Ishikawa (cell line): ENCODE measurements around the gene TBC1D22A.

Experiments used
- CEBPB ChIP-seq: IDR thresholded peaks from 2 replicates; pipeline ENCODE4 v1.6.1; 2012
- CREB1 ChIP-seq: IDR thresholded peaks from 2 replicates; pipeline ENCODE4 v1.6.1; 2012; ENCODE audit warnings: low read depth
- EP300 ChIP-seq: IDR thresholded peaks from 2 replicates; pipeline ENCODE4 v1.6.1; 2012; ENCODE audit warnings: borderline replicate concordance
- FOXM1 ChIP-seq: IDR thresholded peaks from 2 replicates; pipeline ENCODE4 v1.6.1; 2012; ENCODE audit warnings: low read depth, borderline replicate concordance
- RAD21 ChIP-seq: IDR thresholded peaks from 2 replicates; pipeline ENCODE4 v1.6.1; 2012; ENCODE audit warnings: low read depth
- TEAD4 ChIP-seq: IDR thresholded peaks from 2 replicates; pipeline ENCODE4 v1.6.1; 2012
- TF ChIP-seq, protein P1 (sequence below): IDR thresholded peaks from 2 replicates; pipeline ENCODE4 v1.6.1; 2012

DNA sequence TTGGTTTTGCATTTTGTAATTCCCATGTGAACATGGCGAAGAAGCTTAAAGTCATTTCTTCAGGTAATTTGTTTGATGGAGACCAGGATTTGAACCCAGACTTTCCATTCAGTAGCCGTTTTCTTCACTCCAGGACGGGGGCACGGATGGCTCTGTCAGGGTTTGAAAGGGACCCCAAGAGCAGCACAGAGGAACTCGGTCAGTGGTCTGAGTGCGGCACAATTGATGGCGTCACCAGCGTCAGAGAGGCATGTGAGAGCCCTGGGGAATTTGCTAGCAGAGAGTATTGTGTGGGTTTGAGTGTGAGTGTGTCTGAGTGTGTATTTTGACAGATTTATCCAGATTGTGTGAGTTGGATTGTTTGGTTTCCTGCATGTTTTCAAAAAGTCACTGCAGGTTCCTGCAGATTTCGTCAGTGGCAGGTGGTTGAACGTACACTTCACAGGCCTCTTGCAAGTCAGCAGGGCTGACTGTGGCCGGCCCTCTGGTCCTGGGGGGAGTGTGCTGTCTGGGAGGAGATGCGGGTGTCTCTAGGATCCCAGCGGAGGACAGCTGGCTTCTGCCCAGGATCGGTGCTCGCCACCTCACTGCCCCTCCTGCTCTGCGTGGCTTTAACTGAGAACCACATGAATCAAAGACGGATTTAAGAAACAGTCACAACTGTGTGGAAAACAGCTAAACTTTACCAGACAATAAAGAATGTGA lies 199.3 kb downstream of the TBC1D22A start:
- TF ChIP-seq EP300 (no peak), RAD21 (no peak), TEAD4 (no peak), FOXM1 (no peak), CREB1 (no peak), CEBPB (no peak)
- TF ChIP-seq, protein P1, sequence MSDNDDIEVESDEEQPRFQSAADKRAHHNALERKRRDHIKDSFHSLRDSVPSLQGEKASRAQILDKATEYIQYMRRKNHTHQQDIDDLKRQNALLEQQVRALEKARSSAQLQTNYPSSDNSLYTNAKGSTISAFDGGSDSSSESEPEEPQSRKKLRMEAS = no peak
